Stimulated activated CD4-positive, alpha-beta T cell treated with anti-CD3 and anti-CD28 coated beads, Interleukin-1b, Interleukin-23, amount 100 ng/mL, for 48 hours (primary cell): ENCODE measurements around the gene ZNF433.
"Not testable (repeated sequence)": the region's sequence is repeated elsewhere in the genome, so short reads cannot be mapped to it uniquely, and the experiment has no call there.

Source experiments
- DNase-seq: peaks from one replicate; pipeline ENCODE4 v3.0.0-alpha.2; 2020

ZNF433 gene

GRCh38 chr19:12035220-12036172 lies at the start of gene ZNF433:
TSS of gene ZNF433 (minus strand) at chr19:12035679. CDS start at chr19:12035539, 140 bp downstream.
- DNase-seq, result peak; percentile 78

- DNase-seq, result not testable (repeated sequence)
Observed at GRCh38 chr19:12083336-12083735, 47.9 kb upstream of the ZNF433 start.

DNA sequence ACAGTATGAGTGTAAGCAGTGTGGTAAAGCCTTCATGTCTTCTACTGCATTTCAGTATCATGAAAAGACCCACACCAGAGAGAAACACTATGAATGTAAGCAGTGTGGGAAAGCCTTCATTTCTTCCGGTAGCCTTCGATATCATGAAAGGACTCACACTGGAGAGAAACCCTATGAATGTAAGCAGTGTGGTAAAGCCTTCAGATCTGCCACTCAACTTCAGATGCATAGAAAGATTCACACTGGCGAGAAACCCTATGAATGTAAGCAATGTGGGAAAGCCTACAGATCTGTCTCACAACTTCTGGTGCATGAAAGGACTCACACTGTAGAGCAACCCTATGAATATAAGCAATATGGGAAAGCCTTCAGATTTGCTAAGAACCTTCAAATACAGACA lies 41.9 kb upstream of the ZNF433 start:
- DNase-seq, result no peak

- not testable (repeated sequence) for DNase-seq
Observed at GRCh38 chr19:12076331-12076730, 40.9 kb upstream of the ZNF433 start.

DNA sequence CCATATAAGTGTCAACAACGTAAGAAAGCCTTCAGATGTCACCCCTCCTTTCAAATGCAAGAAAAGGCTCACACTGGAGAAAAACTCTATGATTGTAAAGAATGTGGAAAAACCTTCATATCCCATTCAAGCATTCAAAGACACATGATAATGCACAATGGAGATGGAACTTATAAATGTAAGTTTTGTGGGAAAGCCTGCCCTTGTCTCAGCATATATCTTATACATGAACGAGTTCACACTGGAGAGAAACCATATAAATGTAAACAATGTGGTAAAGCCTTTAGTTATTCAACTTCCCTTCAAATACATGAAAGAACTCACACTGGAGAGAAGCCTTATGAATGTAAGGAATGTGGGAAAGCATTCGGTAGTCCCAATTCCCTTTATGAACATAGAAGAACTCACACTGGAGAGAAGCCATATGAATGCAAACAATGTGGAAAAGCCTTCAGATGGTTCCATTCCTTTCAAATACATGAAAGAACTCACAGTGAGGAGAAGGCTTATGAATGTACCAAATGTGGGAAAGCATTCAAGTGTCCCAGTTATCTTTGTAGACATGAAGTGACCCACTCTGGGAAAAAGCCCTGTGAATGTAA lies 40.2 kb upstream of the ZNF433 start:
- no peak for DNase-seq

DNA sequence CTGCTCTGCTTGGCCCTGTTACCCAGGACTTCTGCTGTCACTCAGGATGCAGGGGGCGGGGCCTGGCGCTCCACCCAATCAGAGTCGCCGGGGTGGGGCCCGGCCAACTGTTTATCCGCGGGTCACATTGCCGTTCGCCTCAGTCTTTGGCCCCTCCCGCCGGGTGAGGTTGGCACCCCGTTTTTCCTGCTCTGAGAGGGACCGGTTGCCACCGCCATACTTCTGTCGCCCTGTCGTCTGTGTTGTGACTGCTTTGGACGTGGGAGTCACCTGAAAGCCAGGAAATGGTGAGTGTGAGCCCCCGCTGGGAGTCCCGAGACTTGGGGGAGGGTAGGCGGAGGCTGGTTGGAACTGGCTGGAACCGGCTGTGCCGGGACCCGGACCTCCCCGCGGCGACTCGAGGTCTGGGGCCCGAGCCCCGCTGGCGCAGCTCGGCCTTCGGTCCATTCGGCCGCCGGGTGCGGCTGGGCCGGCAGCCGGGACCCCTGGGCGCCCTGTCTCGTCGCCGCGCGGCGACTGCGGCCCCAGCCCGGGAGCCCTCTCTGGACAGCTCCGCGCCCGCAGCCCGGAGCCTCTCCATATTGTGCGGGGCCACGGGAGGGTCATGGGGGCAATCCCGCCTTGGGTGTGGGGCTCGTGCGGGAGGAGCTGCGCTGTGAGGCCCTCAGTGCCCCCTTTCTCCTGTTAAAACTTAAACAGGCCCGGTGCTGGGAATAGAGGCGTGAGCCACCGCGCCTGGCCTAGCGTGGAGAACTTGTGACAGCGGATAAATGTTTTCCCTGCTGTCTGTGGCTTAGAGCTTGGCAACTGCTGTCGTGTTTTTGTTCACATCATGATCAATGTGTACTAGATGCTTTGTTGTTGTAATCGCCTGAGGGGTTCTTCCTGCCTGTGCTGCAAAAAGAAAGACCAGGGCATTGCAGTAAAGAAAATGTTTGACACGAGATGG lies 29.4 kb upstream of the ZNF433 start, which contains the start of gene ZNF844:
TSS of gene ZNF844 (plus strand) at position 142 of the 949 bp plus-strand sequence. CDS start at position 285, 143 bp downstream.
- peak; percentile 81 for DNase-seq

GRCh38 chr19:12055784-12056183 lies 20.3 kb upstream of the ZNF433 start:
- DNase-seq, result no peak

DNA sequence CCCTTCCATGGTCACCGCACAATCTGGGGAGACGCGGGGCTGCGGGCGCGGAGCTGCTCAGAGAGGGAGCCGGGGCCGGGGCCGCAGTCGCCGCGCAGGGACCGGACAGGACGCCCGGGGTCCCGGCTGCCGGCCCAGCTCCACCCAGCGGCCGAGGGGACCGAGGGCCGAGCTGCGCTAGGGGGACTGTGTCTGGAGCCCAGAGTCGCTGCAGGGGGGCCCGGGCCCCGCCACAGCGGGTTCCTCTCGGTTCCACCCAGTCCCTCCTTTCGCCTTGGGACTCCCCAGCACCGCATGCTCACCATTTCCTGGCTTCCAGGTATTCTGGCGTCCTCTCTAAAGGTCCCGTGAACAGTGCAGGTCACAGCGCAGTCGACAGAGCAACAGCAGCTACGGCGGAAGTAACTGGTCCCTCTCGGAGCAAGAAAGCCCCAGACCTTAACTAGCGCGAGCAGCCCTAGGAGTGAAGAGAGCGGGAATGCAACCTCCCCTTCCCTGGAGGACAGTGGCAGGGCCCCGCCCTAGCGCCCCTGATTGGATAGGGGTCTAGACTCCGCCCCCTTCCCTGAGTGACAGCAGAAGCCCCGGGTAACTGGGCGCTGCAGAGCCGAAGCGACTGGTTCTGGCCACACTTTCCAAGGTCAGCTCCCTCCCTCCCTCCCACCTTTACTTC lies 17.2 kb upstream of the ZNF433 start, which contains the start of gene ZNF878:
TSS of gene ZNF878 (minus strand) at position 465 of the 673 bp plus-strand sequence. CDS start at position 305, 160 bp downstream.
- DNase-seq, result peak; percentile 69

- no peak for DNase-seq
Observed at GRCh38 chr19:12052091-12052496, 16.6 kb upstream of the ZNF433 start.

- DNase-seq, result no peak
Observed at GRCh38 chr19:12047868-12048267, 12.4 kb upstream of the ZNF433 start.

DNA sequence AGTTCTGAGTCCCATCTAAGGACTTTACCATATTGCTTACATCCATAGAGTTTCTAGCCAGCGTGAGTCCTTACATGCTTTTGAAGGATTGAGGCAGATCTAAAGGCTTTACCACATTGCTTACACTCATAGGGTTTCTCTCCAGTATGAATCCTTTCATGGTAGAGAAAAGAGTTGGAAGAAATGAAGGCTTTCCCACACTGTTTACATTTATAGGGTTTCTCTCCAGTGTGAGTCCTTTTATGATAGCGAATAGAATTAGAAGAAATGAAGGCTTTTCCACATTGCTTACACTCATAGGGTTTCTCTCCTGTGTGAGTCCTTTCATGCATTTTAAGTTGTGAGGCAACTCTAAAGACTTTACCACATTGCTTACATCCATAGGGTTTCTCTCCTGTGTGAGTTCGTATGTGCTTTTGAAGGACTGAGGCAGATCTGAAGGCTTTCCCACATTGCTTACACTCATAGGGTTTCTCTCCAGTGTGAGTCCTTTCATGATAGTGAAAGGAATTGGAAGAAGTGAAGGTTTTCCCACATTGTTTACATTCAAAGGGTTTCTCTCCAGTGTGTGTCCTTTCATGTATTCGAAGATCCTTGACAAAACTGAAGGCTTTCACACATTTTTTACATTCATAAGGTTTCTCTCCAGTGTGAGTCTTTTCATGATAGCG lies 8.4 kb upstream of the ZNF433 start:
- DNase-seq, result no peak

DNA sequence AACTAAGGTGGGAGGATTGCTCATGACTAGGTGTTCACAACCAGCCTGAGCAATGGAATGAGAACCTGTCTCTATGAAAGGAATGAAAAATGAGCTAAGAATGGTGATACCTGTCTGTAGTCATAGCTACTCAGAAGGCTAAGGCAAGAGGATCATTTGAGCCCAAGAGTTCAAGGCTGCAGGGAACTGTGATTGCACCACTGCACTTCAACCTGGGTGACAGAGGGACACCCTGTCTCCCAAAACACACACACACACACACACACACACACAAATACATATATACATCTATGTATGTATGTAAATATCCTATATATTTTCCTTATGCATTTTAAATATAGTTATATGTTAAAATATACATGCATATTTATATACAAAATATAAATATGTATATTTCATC lies 7.4 kb upstream of the ZNF433 start:
- DNase-seq, result no peak

- DNase-seq, result no peak
Observed at GRCh38 chr19:12034620-12035019, 859 bp downstream of the ZNF433 start.

- DNase-seq, result no peak
Observed at GRCh38 chr19:12034198-12034597, 1.3 kb downstream of the ZNF433 start.

DNA sequence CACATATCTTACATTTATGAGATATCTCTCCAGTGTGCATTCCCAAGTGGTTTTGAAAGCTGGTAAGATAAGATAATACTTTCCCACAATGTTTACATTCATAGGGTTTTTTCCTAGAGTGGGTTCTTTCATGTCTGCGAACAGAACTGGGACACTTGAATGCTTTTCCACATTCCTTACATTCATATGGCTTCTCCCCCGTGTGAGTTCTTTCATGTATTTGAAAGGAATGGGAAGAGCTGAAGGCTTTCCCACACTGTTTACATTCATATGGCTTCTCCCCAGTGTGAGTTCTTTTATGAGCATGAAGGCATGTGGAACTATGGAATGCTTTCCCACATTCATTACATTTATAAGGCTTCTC lies 19.7 kb downstream of the ZNF433 start:
- DNase-seq, result no peak

GRCh38 chr19:12015015-12015752 lies 20.3 kb downstream of the ZNF433 start:
- no peak for DNase-seq

DNA sequence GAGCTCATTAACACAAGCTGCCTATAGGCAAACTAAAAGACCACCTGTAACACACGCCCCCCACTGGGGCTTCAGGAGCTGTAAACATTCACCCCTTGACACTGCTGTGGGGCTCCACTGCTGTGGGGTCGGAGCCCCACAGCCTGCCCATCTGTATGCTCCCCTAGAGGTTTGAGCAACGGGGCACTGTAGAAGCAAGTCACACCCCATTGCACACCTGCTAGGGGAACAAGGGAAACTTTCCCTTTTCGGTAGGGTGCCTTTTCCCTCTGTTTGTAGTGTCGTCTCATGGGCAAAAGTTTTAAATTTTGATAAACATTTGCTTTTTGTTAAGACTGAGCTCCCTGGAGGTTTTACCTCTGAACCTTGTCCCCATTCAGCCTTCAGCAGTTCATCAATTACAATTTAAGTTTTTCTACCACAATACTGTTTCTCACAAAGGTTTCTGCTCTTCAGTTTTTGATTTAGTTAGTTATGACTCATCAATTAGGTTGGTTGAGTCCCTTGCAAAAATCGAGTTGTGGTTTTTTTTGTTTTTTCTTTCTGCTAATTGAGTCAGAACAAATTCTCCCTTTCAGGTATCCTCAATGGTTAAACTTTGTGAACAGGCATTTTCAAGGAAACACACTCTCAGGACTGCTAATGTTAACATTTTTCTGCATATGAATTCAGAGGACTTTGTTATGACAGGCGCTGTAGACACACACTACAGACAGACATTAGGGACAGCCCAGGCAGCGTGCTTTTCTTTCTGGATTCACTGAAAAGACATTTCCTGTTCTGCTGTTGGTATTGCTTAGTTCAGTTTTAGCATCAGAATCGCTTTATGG lies 35.1 kb downstream of the ZNF433 start:
- DNase-seq, result peak; percentile 25

- DNase-seq, result no peak
Observed at GRCh38 chr19:11995174-11995573, 40.3 kb downstream of the ZNF433 start.

DNA sequence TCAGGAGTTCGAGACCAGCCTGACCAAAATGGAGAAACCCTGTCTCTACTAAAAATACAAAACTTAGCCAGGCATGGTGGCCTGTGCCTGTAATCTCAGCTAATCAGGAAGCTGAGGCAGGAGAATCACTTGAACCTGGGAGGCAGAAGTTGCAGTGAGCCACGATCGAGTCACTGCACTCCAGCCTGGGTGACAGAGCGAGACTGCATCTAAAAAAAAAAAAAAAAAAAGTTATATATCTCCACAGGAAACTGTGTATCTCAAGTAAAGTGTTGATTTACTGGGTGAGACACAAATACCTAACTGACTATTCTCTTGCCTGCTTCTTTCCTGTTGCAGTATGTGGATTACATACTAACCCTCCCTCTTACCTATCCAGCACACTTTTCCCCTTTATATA lies 43.6 kb downstream of the ZNF433 start:
- DNase-seq, result peak; percentile 7

- DNase-seq, result no peak
Observed at GRCh38 chr19:11989112-11989456, 46.4 kb downstream of the ZNF433 start.
